AG04449 (cell line): ENCODE results near the gene FAU.

Source experiments
- CTCF ChIA-PET: fragments of 350-600 bp; formaldehyde crosslinking; extraction: SDS; loops from one replicate; lab custom pipeline; 2021; ENCODE audit warnings: antibody characterized with exemption; lab: Yijun Ruan, JAX
- POLR2A ChIA-PET: fragments of 400-600, 350-600 bp; formaldehyde crosslinking; extraction: SDS; loops from one replicate; lab custom pipeline; 2020; ENCODE audit warnings: antibody characterized with exemption, inconsistent platforms; lab: Yijun Ruan, JAX
- DNase-seq: peaks from one replicate; pipeline ENCODE4 v3.0.0-alpha.2; 2010; ENCODE audit warnings: low read depth, low spot score
- H3K4me3 ChIP-seq: 2 replicates; pipeline ENCODE4 v1.5.1; 2011; ENCODE audit warnings: low read depth, mild to moderate bottlenecking, control low read depth, low read length
- CTCF ChIP-seq: IDR thresholded peaks from one replicate; pipeline ENCODE4 v1.5.1; 2011; ENCODE audit warnings: mild to moderate bottlenecking, moderate library complexity, low read length, control low read depth, inconsistent platforms; ENCODE audit not compliant: insufficient read depth; ENCODE audit errors: missing control alignments

FAU gene

GRCh38 chr11:65100674-65101350, 21.1 kb downstream of the FAU start:
- no peak for DNase-seq
- TF ChIP-seq CTCF: no peak
- no peak overlapping the region for H3K4me3 ChIP-seq
- POLR2A ChIA-PET: no interaction called here
- CTCF ChIA-PET: interaction anchor here (1.8 to 7.7 kb wide), 3 partner anchors 10 to 87 kb away, joined by 6 to 169 read pairs (median 51); partner anchors contain the start of genes ARL2 and TM7SF2

DNA sequence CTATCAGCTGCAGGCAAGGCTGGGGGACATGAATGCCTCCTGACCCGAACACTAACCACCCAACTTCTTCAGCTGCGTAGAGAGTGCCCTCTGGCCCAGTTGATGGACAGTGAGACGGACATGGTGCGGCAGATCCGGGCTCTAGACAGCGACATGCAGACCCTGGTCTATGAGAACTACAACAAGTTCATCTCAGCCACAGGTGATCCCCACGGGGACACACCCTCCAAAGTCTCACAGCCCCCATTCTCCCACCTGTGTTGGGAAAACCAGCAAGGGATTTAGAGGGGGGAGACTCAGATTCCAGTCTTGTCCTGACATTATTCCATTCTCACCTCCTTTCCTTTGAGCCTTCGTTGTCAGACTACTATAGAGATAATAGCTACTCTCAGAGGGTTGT, 25.0 kb downstream of the FAU start:
- H3K4me3 ChIP-seq: peak overlapping the region; percentile 76
- DNase-seq: no peak
- TF ChIP-seq CTCF: no peak
- ChIA-PET CTCF (interaction anchor here (1.5 to 7.7 kb wide), 5 partner anchors 14 to 85 kb away, joined by 5 to 169 read pairs (median 7); partner anchors contain the start of genes ARL2, TM7SF2 and ZNHIT2), POLR2A (interaction anchor here (0.8 to 1.6 kb wide), 5 partner anchors 12 to 220 kb away, joined by 3 to 8 read pairs (median 4); partner anchors contain the start of genes FAU, MRPL49 and TM7SF2)

DNA sequence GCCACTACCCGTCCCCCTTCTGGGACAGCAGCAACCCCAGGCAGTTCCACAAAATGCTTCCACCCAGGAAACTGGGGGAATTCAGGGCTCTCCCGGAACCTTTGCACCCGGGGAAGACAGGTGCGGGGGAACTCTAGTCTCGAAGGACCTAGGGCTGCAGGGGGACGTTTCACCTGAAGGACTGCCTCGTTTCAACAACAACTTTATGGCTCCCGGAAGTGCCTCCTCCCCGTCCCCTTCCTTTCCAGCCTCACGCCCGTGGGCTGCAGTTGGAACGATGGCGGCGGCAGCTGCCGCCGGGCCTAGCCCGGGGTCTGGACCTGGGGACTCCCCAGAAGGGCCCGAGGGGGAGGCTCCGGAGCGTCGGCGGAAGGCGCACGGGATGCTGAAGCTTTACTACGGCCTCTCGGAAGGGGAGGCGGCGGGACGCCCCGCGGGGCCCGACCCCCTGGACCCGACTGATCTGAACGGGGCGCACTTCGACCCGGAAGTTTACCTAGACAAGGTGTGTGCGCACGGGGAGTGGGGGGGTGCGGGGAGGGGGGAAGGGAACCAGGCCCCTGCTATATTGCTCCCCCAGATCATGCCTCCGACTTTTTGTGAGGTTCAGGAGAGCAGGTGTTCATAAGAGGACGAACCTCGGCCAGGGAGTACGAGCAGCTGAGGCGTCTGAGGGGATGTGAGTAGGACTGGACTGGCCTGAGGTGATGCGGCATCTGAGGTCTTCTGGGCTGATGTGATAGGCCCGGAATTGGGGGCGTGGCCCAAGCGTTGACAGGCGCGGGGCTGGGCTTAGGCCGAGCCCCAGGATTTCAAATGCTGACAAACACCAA, 25.7 kb downstream of the FAU start, which contains the start of gene VPS51:
Gene VPS51, plus strand, starts transcription at position 241 of the 833 bp plus-strand sequence. Its CDS starts 37 bp downstream, at position 278.
- CTCF ChIA-PET: interaction anchor here (1.5 to 7.7 kb wide), 4 partner anchors 14 to 84 kb away, joined by 7 to 169 read pairs (median 7); partner anchors contain the start of genes ARL2, TM7SF2 and ZNHIT2
- no peak for DNase-seq
- POLR2A ChIA-PET: interaction anchor here (0.6 to 1.6 kb wide), 7 partner anchors 11 to 261 kb away, joined by 3 to 8 read pairs (median 4); partner anchors contain the start of genes FAU, MRPL49 and TM7SF2
- H3K4me3 ChIP-seq: peak within 1 kb of the TSS; percentile 76
- TF ChIP-seq CTCF: no peak

GRCh38 chr11:65095427-65095826, 26.5 kb downstream of the FAU start:
- peak overlapping the region; percentile 76 for H3K4me3 ChIP-seq
- no peak for TF ChIP-seq CTCF
- CTCF ChIA-PET: interaction anchor here (1.1 to 7.7 kb wide), 6 partner anchors 10 to 248 kb away, joined by 3 to 169 read pairs (median 6); partner anchors contain the start of genes CDCA5 and TM7SF2
- no peak for DNase-seq
- POLR2A ChIA-PET: interaction anchor here (0.6 to 1.0 kb wide), 3 partner anchors 12 to 178 kb away, joined by 3 to 4 read pairs (median 3); partner anchors contain the start of genes ARL2, CDCA5 and ZFPL1

GRCh38 chr11:65090628-65091027, 31.3 kb downstream of the FAU start:
- H3K4me3 ChIP-seq: no peak overlapping the region
- CTCF ChIA-PET: interaction anchor here (0.8 to 4.7 kb wide), 6 partner anchors 11 to 248 kb away, joined by 3 to 35 read pairs (median 4); partner anchors contain the start of genes TM7SF2 and ZNHIT2
- no peak for TF ChIP-seq CTCF
- POLR2A ChIA-PET: interaction anchor here (0.6 to 0.7 kb wide), 2 partner anchors 27 to 758 kb away, joined by 3 read pairs; partner anchors contain the start of gene ZNHIT2
- no peak for DNase-seq
